Activated B cell treated with CpG ODN at 0.5 μM for 24 hours (primary cell): ENCODE results near the gene MAGEF1. TPM values are rescaled to one million over a fixed set of nuclear protein-coding genes. Genes with fewer than 3 reads are reported as not detected.

Source experiments
- ATAC-seq: fragments of 200-7000 bp; cut with Tn5 transposase; one replicate; pipeline ENCODE4 v1.10.0; 2021; ENCODE audit warnings: low read depth, mild to moderate bottlenecking, moderate library complexity
- CTCF ChIA-PET: fragments of 350-600 bp; sonication (Branson Sonifier 250); formaldehyde crosslinking; loops from one replicate; lab custom pipeline; 2021; ENCODE audit warnings: antibody characterized with exemption; lab: Charles Lee
- POLR2A ChIA-PET: fragments of 350-600 bp; sonication (Branson Sonifier 250); formaldehyde crosslinking; loops from one replicate; lab custom pipeline; 2021; ENCODE audit warnings: antibody characterized with exemption; lab: Charles Lee
- DNase-seq: peaks from one replicate; pipeline ENCODE4 v3.0.0; 2022
- H3K27ac Mint-ChIP-seq: one replicate; pipeline ENCODE4 v1.8.0; 2020; ENCODE audit warnings: mixed read lengths
- H3K27me3 Mint-ChIP-seq: one replicate; pipeline ENCODE4 v1.8.0; 2021; ENCODE audit warnings: mixed read lengths
- H3K36me3 Mint-ChIP-seq: one replicate; pipeline ENCODE4 v1.8.0; 2021; ENCODE audit warnings: low read depth, mixed read lengths
- H3K4me1 Mint-ChIP-seq: one replicate; pipeline ENCODE4 v1.8.0; 2021; ENCODE audit warnings: mixed read lengths
- H3K4me3 Mint-ChIP-seq: one replicate; pipeline ENCODE4 v1.8.0; 2020; ENCODE audit warnings: mild to moderate bottlenecking, mixed read lengths
- H3K9me3 Mint-ChIP-seq: one replicate; pipeline ENCODE4 v1.8.0; 2020; ENCODE audit warnings: mixed read lengths
- intact Hi-C: fragments of 100-400 bp; cut with micrococcal nuclease; formaldehyde crosslinking; loops from one replicate; pipeline ENCODE4 v1.15.1; 2024
- total RNA-seq: library from RNA; stranded (reverse); gene quantifications from 2 replicates; pipeline ENCODE4 v1.2.3, GENCODE V29; 2022
- TF ChIP-seq, protein P1 (sequence below): fragments of 200-600 bp; IDR thresholded peaks from one replicate; pipeline ENCODE4 v1.8.0; 2022; ENCODE audit warnings: antibody characterized with exemption, mild to moderate bottlenecking

Gene MAGEF1
- total RNA-seq, 1 donor from 2014 or later: 18.5 TPM

DNA sequence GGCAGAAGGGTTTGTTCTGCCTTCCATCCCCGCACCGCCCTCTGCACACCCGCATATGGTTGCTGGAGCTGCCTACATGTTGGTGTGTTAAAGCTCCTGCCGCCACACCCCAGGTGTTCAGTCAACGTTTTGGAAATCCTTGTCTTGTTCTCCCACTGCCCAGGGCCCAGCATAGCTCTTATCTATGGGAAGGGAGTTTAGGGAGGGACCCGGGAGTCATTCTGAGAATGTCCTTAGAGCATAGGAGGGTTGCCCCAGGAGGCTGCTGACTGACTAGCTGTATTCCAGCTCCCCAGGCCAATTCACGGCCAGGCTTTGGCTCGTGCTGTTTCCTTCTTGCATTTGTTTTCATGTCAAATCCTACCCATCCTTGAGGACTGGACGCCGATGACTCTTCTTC is 46.8 kb downstream of the MAGEF1 start:
- H3K9me3 Mint-ChIP-seq: no peaks in the 10 kb centered on the region
- ATAC-seq: no peak
- CTCF ChIA-PET: no interaction called here
- TF ChIP-seq, protein P1, sequence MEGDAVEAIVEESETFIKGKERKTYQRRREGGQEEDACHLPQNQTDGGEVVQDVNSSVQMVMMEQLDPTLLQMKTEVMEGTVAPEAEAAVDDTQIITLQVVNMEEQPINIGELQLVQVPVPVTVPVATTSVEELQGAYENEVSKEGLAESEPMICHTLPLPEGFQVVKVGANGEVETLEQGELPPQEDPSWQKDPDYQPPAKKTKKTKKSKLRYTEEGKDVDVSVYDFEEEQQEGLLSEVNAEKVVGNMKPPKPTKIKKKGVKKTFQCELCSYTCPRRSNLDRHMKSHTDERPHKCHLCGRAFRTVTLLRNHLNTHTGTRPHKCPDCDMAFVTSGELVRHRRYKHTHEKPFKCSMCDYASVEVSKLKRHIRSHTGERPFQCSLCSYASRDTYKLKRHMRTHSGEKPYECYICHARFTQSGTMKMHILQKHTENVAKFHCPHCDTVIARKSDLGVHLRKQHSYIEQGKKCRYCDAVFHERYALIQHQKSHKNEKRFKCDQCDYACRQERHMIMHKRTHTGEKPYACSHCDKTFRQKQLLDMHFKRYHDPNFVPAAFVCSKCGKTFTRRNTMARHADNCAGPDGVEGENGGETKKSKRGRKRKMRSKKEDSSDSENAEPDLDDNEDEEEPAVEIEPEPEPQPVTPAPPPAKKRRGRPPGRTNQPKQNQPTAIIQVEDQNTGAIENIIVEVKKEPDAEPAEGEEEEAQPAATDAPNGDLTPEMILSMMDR: no peak
- H3K27me3 Mint-ChIP-seq: no peaks in the 10 kb centered on the region
- H3K27ac Mint-ChIP-seq: no peak overlapping the region
- intact Hi-C loops: no loop called here
- no peak for DNase-seq
- peaks cover 11% of the 10 kb centered on the region for H3K4me1 Mint-ChIP-seq
- POLR2A ChIA-PET: no interaction called here
- H3K36me3 Mint-ChIP-seq: no peaks in the 10 kb centered on the region
- no peak overlapping the region for H3K4me3 Mint-ChIP-seq

DNA sequence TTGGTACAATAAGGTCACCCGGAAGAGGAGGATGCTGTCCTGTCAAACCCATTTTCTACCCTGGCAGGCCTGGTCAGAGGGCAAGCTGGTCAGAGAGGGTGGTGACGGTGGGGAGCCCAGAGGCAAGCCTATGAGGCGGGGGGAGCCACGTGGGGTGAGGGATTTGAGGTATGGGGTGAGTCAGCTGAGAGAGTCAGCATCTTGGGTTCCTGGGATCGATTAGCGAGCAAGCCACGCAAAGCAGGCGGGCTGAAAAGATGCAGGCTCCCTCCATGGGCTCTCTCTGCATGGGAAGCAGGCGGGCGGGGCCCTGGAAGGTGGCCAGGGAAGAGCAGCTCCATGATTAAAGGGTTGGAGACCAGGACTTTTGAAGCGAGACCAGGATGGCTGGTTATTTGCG is 48.1 kb downstream of the MAGEF1 start:
- ATAC-seq (no peak), DNase-seq (no peak)
- Mint-ChIP-seq H3K4me3 (no peak overlapping the region), H3K36me3 (no peaks in the 10 kb centered on the region), H3K9me3 (no peaks in the 10 kb centered on the region), H3K4me1 (peaks cover 13% of the 10 kb centered on the region), H3K27ac (no peak overlapping the region), H3K27me3 (no peaks in the 10 kb centered on the region)
- TF ChIP-seq, protein P1: no peak
- intact Hi-C loops: no loop called here
- POLR2A ChIA-PET: interaction anchor here (0.6 kb wide), 2 partner anchors 189 to 1099 kb away, joined by 3 to 4 read pairs; no protein-coding TSS in a partner anchor
- CTCF ChIA-PET: no interaction called here

DNA sequence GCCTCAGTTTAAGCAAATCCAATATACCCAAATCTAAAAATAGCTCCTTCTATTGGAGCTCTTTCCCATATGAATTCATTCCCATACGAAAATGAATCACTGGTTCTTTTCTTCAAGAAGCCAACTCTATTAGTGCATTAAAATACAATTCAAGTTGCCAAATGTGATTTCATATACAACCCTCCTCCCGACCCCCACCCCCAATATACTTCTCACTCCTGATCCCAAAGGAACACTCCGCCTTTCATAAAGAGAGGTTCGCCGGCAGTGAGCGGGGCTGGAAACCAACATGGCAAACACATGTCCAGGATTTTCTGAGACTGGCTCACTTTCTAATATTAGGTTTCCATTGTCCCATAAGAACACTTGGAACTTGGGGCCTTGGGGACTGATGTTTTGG is 48.5 kb downstream of the MAGEF1 start:
- intact Hi-C loops: no loop called here
- Mint-ChIP-seq H3K27ac (no peak overlapping the region), H3K4me3 (no peak overlapping the region), H3K36me3 (no peaks in the 10 kb centered on the region), H3K9me3 (no peaks in the 10 kb centered on the region), H3K27me3 (no peaks in the 10 kb centered on the region), H3K4me1 (peaks cover 13% of the 10 kb centered on the region)
- TF ChIP-seq, protein P1: no peak
- no peak for DNase-seq
- no peak for ATAC-seq
- ChIA-PET CTCF (no interaction called here), POLR2A (interaction anchor here (0.6 kb wide), 1 partner anchor 188 kb away, joined by 3 read pairs; no protein-coding TSS in a partner anchor)

DNA sequence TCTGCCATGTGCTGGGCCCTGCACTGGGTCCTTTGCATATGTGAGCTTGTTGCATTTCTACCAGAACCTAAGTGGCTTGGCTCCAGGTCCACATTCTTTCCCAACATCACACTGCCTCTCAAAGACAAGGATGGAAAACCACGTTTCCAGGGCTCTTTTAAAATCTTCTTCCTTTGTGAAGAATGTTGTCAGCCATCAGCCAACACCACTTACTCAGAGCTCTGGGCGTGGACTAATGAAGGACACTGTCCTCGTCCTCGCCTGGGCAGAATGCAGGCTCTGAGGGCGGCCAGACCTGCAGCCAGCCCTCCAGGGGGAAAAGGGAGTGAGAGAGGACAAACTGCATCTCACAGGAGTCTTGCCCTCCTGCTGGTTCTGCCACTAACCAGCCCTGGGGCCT is 49.7 kb downstream of the MAGEF1 start:
- intact Hi-C loops: no loop called here

DNA sequence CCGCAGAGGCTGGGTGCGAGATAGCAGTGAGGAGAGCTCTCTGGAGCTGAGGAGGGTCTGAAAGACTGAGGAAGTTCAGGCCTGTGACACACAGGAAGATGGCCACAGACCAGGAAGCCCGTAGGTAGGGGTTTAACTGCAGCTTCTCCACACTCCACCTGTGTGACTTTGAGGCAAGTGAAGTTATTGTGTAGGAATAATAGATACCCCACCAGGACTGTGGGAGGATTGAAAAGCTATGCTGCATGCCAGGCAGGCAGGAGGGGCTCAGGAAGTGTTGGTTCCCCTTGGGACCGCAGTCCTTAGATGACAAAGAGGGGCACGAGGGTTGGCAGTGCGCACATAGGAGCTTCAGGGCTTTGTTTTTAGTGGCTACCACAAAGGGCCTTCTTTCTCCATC is 50.9 kb downstream of the MAGEF1 start:
- DNase-seq (no peak), ATAC-seq (no peak)
- Mint-ChIP-seq H3K9me3 (no peaks in the 10 kb centered on the region), H3K27ac (no peak overlapping the region), H3K36me3 (no peaks in the 10 kb centered on the region), H3K4me1 (peaks cover 18% of the 10 kb centered on the region), H3K4me3 (no peak overlapping the region), H3K27me3 (no peaks in the 10 kb centered on the region)
- intact Hi-C loops: no loop called here
- ChIA-PET POLR2A (no interaction called here), CTCF (no interaction called here)
- TF ChIP-seq, protein P1: no peak

More for the DNA sequence above, 49.7 kb downstream of the MAGEF1 start:
- no peak overlapping the region for H3K27ac Mint-ChIP-seq
- peaks cover 14% of the 10 kb centered on the region for H3K4me1 Mint-ChIP-seq
- H3K4me3 Mint-ChIP-seq: no peak overlapping the region
- H3K9me3 Mint-ChIP-seq: no peaks in the 10 kb centered on the region
- H3K27me3 Mint-ChIP-seq: no peaks in the 10 kb centered on the region
- TF ChIP-seq, protein P1: no peak
- CTCF ChIA-PET: no interaction called here
- DNase-seq: no peak
- POLR2A ChIA-PET: no interaction called here
- ATAC-seq: no peak
- H3K36me3 Mint-ChIP-seq: no peaks in the 10 kb centered on the region

Other genes starting within 250 kb of the MAGEF1 start
- gene EPHB3, start 150.3 kb downstream of the MAGEF1 start, total RNA-seq: 0.05 and 0.07 TPM in 2 replicates
- gene VPS8, start 100.1 kb upstream of the MAGEF1 start, total RNA-seq: 57.4 and 68.8 TPM in 2 replicates